HG03045 (cell line): Measurements from ENCODE around the gene LRSAM1.
"Not testable (repeated sequence)": the region's sequence is repeated elsewhere in the genome, so short reads cannot be mapped to it uniquely, and the experiment has no call there.

Source experiments
- ATAC-seq: cut with Tn5 transposase; IDR thresholded peaks from one replicate; pipeline ENCODE4 v1.9.1; 2021; ENCODE audit warnings: mild to moderate bottlenecking, moderate library complexity; ENCODE audit not compliant: unreplicated experiment

LRSAM1 gene

GRCh38 chr9:127455324-127455992 lies 4.1 kb downstream of the LRSAM1 start:
- ATAC-seq, result no peak

GRCh38 chr9:127457191-127457878 lies 6.0 kb downstream of the LRSAM1 start:
- ATAC-seq, result no peak

GRCh38 chr9:127458921-127459320 lies 7.6 kb downstream of the LRSAM1 start:
- ATAC-seq, result no peak

- ATAC-seq, result no peak
These were observed 12.1 kb downstream of the LRSAM1 start for GRCh38 chr9:127463382-127463781.

- ATAC-seq, result no peak
These were observed 12.6 kb downstream of the LRSAM1 start for GRCh38 chr9:127463911-127464310.

- not testable (repeated sequence) for ATAC-seq
These were observed 15.2 kb downstream of the LRSAM1 start for GRCh38 chr9:127466407-127466917.

- ATAC-seq, result no peak
These were observed 16.3 kb downstream of the LRSAM1 start for GRCh38 chr9:127467621-127468020.

GRCh38 chr9:127470662-127471061 lies 19.4 kb downstream of the LRSAM1 start:
- ATAC-seq, result no peak

- no peak for ATAC-seq
These were observed 22.2 kb downstream of the LRSAM1 start for GRCh38 chr9:127473501-127473900.

GRCh38 chr9:127473932-127474331 lies 22.6 kb downstream of the LRSAM1 start:
- no peak for ATAC-seq

GRCh38 chr9:127474592-127474991 lies 23.3 kb downstream of the LRSAM1 start:
- ATAC-seq, result no peak

GRCh38 chr9:127479507-127480081 lies 28.3 kb downstream of the LRSAM1 start:
- no peak for ATAC-seq

GRCh38 chr9:127482662-127483061 lies 31.4 kb downstream of the LRSAM1 start:
- ATAC-seq, result no peak

- no peak for ATAC-seq
These were observed 34.7 kb downstream of the LRSAM1 start for GRCh38 chr9:127485995-127486394.

GRCh38 chr9:127488946-127489345 lies 37.6 kb downstream of the LRSAM1 start:
- no peak for ATAC-seq

- no peak for ATAC-seq
These were observed 38.3 kb downstream of the LRSAM1 start for GRCh38 chr9:127489471-127490115.

GRCh38 chr9:127490535-127491230 lies 39.4 kb downstream of the LRSAM1 start:
- no peak for ATAC-seq

GRCh38 chr9:127491516-127491915 lies 40.2 kb downstream of the LRSAM1 start:
- no peak for ATAC-seq

- no peak for ATAC-seq
These were observed 41.3 kb downstream of the LRSAM1 start for GRCh38 chr9:127492616-127493015.

GRCh38 chr9:127493592-127494303 lies 42.4 kb downstream of the LRSAM1 start:
- no peak for ATAC-seq
